Activated CD8-positive, alpha-beta T cell treated with anti-CD3 and anti-CD28 coated beads, Interleukin-2, amount 10 ng/mL, durations not matched to agents 7 days and 5 days (primary cell): ENCODE measurements around the gene TREX2. TPM values are rescaled to one million over a fixed set of nuclear protein-coding genes. Genes with fewer than 3 reads are reported as not detected.
"Not testable (repeated sequence)": the region's sequence is repeated elsewhere in the genome, so short reads cannot be mapped to it uniquely, and the experiment has no call there.

Source experiments
- ATAC-seq: fragments of 150-1000 bp; cut with Tn5 transposase; one replicate; pipeline ENCODE4 v1.10.0; 2021; ENCODE audit warnings: moderate library complexity
- CTCF ChIA-PET: fragments of 350-600 bp; sonication (Branson Sonifier 250); formaldehyde crosslinking; loops from one replicate; lab custom pipeline; 2021; ENCODE audit warnings: antibody characterized with exemption; lab: Charles Lee
- POLR2A ChIA-PET: fragments of 350-600 bp; sonication (Branson Sonifier 250); formaldehyde crosslinking; loops from one replicate; lab custom pipeline; 2021; ENCODE audit warnings: antibody characterized with exemption; lab: Charles Lee
- DNase-seq: peaks from one replicate; pipeline ENCODE4 v3.0.0-alpha.2; 2020
- H3K27ac Mint-ChIP-seq: one replicate; pipeline ENCODE4 v1.8.0; 2021; ENCODE audit warnings: mild to moderate bottlenecking, mixed read lengths
- H3K27me3 Mint-ChIP-seq: one replicate; pipeline ENCODE4 v1.8.0; 2021; ENCODE audit warnings: low read depth, mixed read lengths
- H3K36me3 Mint-ChIP-seq: one replicate; pipeline ENCODE4 v1.8.0; 2021; ENCODE audit warnings: low read depth, mixed read lengths
- H3K4me1 Mint-ChIP-seq: one replicate; pipeline ENCODE4 v1.8.0; 2021; ENCODE audit warnings: low read depth, mixed read lengths
- H3K4me3 Mint-ChIP-seq: one replicate; pipeline ENCODE4 v1.8.0; 2021; ENCODE audit warnings: mild to moderate bottlenecking, mixed read lengths
- H3K9me3 Mint-ChIP-seq: one replicate; pipeline ENCODE4 v1.8.0; 2022; ENCODE audit warnings: mixed read lengths; ENCODE audit not compliant: insufficient read depth
- total RNA-seq, 2 experiments: library from RNA; stranded (reverse); gene quantifications; one replicate each; pipeline ENCODE4 v1.2.3, GENCODE V29; 2021

The TREX2 gene
- total RNA-seq, 2 experiments from 2014 or later, result 3.6 to 3.8 TPM

GRCh38 chrX:153409414-153410101 lies 36.3 kb downstream of the TREX2 start:
- ChIA-PET POLR2A (no interaction called here), CTCF (no interaction called here)

GRCh38 chrX:153408871-153409351 lies 36.9 kb downstream of the TREX2 start:
- Mint-ChIP-seq H3K9me3 (no peaks in the 10 kb centered on the region), H3K27ac (no peak overlapping the region), H3K4me1 (peaks cover 8% of the 10 kb centered on the region), H3K36me3 (no peaks in the 10 kb centered on the region), H3K27me3 (no peaks in the 10 kb centered on the region), H3K4me3 (no peak overlapping the region)
- POLR2A ChIA-PET, result no interaction called here
- DNase-seq (no peak), ATAC-seq (no peak)
- CTCF ChIA-PET, result no interaction called here

More at GRCh38 chrX:153409414-153410101, 36.3 kb downstream of the TREX2 start:
- no peak overlapping the region for H3K27ac Mint-ChIP-seq
- DNase-seq (no peak), ATAC-seq (no peak)
- H3K4me3 Mint-ChIP-seq, result no peak overlapping the region
- H3K36me3 Mint-ChIP-seq, result no peaks in the 10 kb centered on the region
- no peaks in the 10 kb centered on the region for H3K9me3 Mint-ChIP-seq
- H3K27me3 Mint-ChIP-seq, result no peaks in the 10 kb centered on the region
- peaks cover 8% of the 10 kb centered on the region for H3K4me1 Mint-ChIP-seq

- no peaks in the 10 kb centered on the region for H3K36me3 Mint-ChIP-seq
- H3K27ac Mint-ChIP-seq, result no peak overlapping the region
- H3K4me3 Mint-ChIP-seq, result no peak overlapping the region
- POLR2A ChIA-PET, result no interaction called here
- no peaks in the 10 kb centered on the region for H3K9me3 Mint-ChIP-seq
- DNase-seq, result no peak
- H3K27me3 Mint-ChIP-seq, result no peaks in the 10 kb centered on the region
- CTCF ChIA-PET, result no interaction called here
- H3K4me1 Mint-ChIP-seq, result peaks cover 8% of the 10 kb centered on the region
- no peak for ATAC-seq
These were observed 37.6 kb downstream of the TREX2 start for GRCh38 chrX:153408221-153408721.

- peaks cover 8% of the 10 kb centered on the region for H3K4me1 Mint-ChIP-seq
- H3K4me3 Mint-ChIP-seq, result no peak overlapping the region
- POLR2A ChIA-PET, result no interaction called here
- ATAC-seq, result no peak
- H3K27ac Mint-ChIP-seq, result no peak overlapping the region
- H3K36me3 Mint-ChIP-seq, result no peaks in the 10 kb centered on the region
- no peak for DNase-seq
- H3K27me3 Mint-ChIP-seq, result peaks cover 2% of the 10 kb centered on the region
- CTCF ChIA-PET, result no interaction called here
- no peaks in the 10 kb centered on the region for H3K9me3 Mint-ChIP-seq
These were observed 38.1 kb downstream of the TREX2 start for GRCh38 chrX:153407736-153408135.

GRCh38 chrX:153406903-153407302 lies 39.0 kb downstream of the TREX2 start:
- no peak for ATAC-seq
- ChIA-PET POLR2A (no interaction called here), CTCF (no interaction called here)
- Mint-ChIP-seq H3K36me3 (no peaks in the 10 kb centered on the region), H3K9me3 (no peaks in the 10 kb centered on the region), H3K4me3 (no peak overlapping the region), H3K27me3 (peaks cover 5% of the 10 kb centered on the region), H3K27ac (no peak overlapping the region), H3K4me1 (peaks cover 2% of the 10 kb centered on the region)
- no peak for DNase-seq

- no peak for DNase-seq
- CTCF ChIA-PET, result no interaction called here
- Mint-ChIP-seq H3K27ac (no peak overlapping the region), H3K4me1 (no peaks in the 10 kb centered on the region), H3K4me3 (no peak overlapping the region), H3K27me3 (peaks cover 5% of the 10 kb centered on the region), H3K36me3 (no peaks in the 10 kb centered on the region), H3K9me3 (no peaks in the 10 kb centered on the region)
- ATAC-seq, result no peak
- POLR2A ChIA-PET, result no interaction called here
These were observed 39.8 kb downstream of the TREX2 start for GRCh38 chrX:153406011-153406410.

- no peak for ATAC-seq
- Mint-ChIP-seq H3K27me3 (peaks cover 5% of the 10 kb centered on the region), H3K27ac (no peak overlapping the region), H3K9me3 (no peaks in the 10 kb centered on the region), H3K4me3 (no peak overlapping the region), H3K4me1 (no peaks in the 10 kb centered on the region), H3K36me3 (no peaks in the 10 kb centered on the region)
- ChIA-PET POLR2A (no interaction called here), CTCF (no interaction called here)
- DNase-seq, result no peak
These were observed 40.4 kb downstream of the TREX2 start for GRCh38 chrX:153405426-153405825.

- DNase-seq, ATAC-seq, H3K27ac Mint-ChIP-seq, H3K36me3 Mint-ChIP-seq, H3K9me3 Mint-ChIP-seq, CTCF ChIA-PET, H3K4me3 Mint-ChIP-seq, H3K4me1 Mint-ChIP-seq, POLR2A ChIA-PET, H3K27me3 Mint-ChIP-seq: not testable (repeated sequence)
These were observed 41.5 kb downstream of the TREX2 start for GRCh38 chrX:153404333-153404732.

- CTCF ChIA-PET, result no interaction called here
- no peak within 1 kb of the TSS for H3K4me3 Mint-ChIP-seq
- no peaks in the 10 kb centered on the region for H3K9me3 Mint-ChIP-seq
- H3K27me3 Mint-ChIP-seq, result peaks cover 5% of the 10 kb centered on the region
- no peak for ATAC-seq
- no peak for DNase-seq
- peaks cover 6% of the 10 kb centered on the region for H3K4me1 Mint-ChIP-seq
- POLR2A ChIA-PET, result no interaction called here
- no peaks in the 10 kb centered on the region for H3K36me3 Mint-ChIP-seq
- H3K27ac Mint-ChIP-seq, result no peak within 1 kb of the TSS
These were observed 44.6 kb downstream of the TREX2 start, which contains the start of gene PNMA6E for GRCh38 chrX:153401133-153401764. Gene PNMA6E (minus strand): TSS chrX:153401350. CDS start chrX:153398849, 2,501 bp downstream.

GRCh38 chrX:153400146-153401132 lies 45.4 kb downstream of the TREX2 start:
- Mint-ChIP-seq H3K9me3 (no peaks in the 10 kb centered on the region), H3K36me3 (no peaks in the 10 kb centered on the region), H3K27me3 (peaks cover 5% of the 10 kb centered on the region), H3K27ac (no peak overlapping the region), H3K4me3 (no peak overlapping the region), H3K4me1 (peaks cover 9% of the 10 kb centered on the region)
- ATAC-seq (peak; percentile 58), DNase-seq (peak; percentile 58)
- ChIA-PET CTCF (interaction anchor here (1.0 kb wide), 1 partner anchor 70 kb away, joined by 3 read pairs; the partner anchor contains the start of gene HAUS7), POLR2A (no interaction called here)

GRCh38 chrX:153398275-153398960 lies 47.4 kb downstream of the TREX2 start:
- no peak for DNase-seq
- H3K27ac Mint-ChIP-seq, result no peak overlapping the region
- H3K4me3 Mint-ChIP-seq, result no peak overlapping the region
- ATAC-seq, result no peak
- H3K4me1 Mint-ChIP-seq, result peaks cover 11% of the 10 kb centered on the region
- H3K36me3 Mint-ChIP-seq, result no peaks in the 10 kb centered on the region
- ChIA-PET POLR2A (no interaction called here), CTCF (no interaction called here)
- peaks cover 5% of the 10 kb centered on the region for H3K27me3 Mint-ChIP-seq
- H3K9me3 Mint-ChIP-seq, result no peaks in the 10 kb centered on the region
